Measurements from ENCODE around the gene MBD6. TPM values are rescaled to one million over a fixed set of nuclear protein-coding genes. Genes with fewer than 3 reads are reported as not detected.

MBD6 gene
- total and polyA plus RNA-seq, 2 of the 13 experiments (the other 11 are each of a cell fraction or from before 2014, with no cell fraction given), result 4.1 to 5.9 TPM

- TF ChIP-seq HNRNPUL1 (IDR thresholded peaks at IDR 0.05; ENCODE audit: low read depth, low read length), result no peak
- no peak for TF ChIP-seq NFYC (CRISPR knock-in tag; IDR thresholded peaks at IDR 0.05)
- TF ChIP-seq MZF1 (CRISPR knock-in tag; IDR thresholded peaks at IDR 0.05; ENCODE audit: borderline replicate concordance), result no peak
- TF ChIP-seq ZNF280B (CRISPR knock-in tag; IDR thresholded peaks at IDR 0.05; ENCODE audit: borderline replicate concordance), result no peak
- TF ChIP-seq, protein P1, sequence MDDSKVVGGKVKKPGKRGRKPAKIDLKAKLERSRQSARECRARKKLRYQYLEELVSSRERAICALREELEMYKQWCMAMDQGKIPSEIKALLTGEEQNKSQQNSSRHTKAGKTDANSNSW (CRISPR knock-in tag; IDR thresholded peaks at IDR 0.05; ENCODE audit: borderline replicate concordance), result no peak
- no peak for TF ChIP-seq SMAD9 (CRISPR knock-in tag; IDR thresholded peaks at IDR 0.05)
- no peak for TF ChIP-seq ZNF558 (CRISPR knock-in tag; IDR thresholded peaks at IDR 0.05; ENCODE audit: borderline replicate concordance)
These were observed 48.7 kb upstream of the MBD6 start (continued) for GRCh38 chr12:57473886-57474285.

GRCh38 chr12:57474430-57474829 lies 48.2 kb upstream of the MBD6 start:
- intact Hi-C loops (cut with micrococcal nuclease; ENCODE audit: unreplicated experiment) (no loop called here), in situ Hi-C loops (cut with HindIII; ENCODE audit: extremely low pct_ligation_motif_present, low pct_unique_long_range_greater_than_20kb) (no loop called here)
- Histone ChIP-seq H4K20me1 (ENCODE audit: insufficient read depth, low read length) (no peaks in the 10 kb centered on the region), H3K9me3 (ENCODE audit: low read length) (no peaks in the 10 kb centered on the region), H3K4me2 (ENCODE audit: low read depth, low read length) (no peak overlapping the region), H3K9ac (ENCODE audit: insufficient read depth, low read depth, low read length) (no peak overlapping the region), H3K36me3 (replicated peaks in 1 of 2; ENCODE audit: control insufficient read depth in 1 of 2, insufficient read depth in 2 of 2, low read length in 2 of 2) (no peaks in the 10 kb centered on the region), H3K4me1 (ENCODE audit: insufficient read depth, low read length) (peaks cover 58% of the 10 kb centered on the region), H3K27ac (ENCODE audit: extremely low read length, insufficient read depth, low read length) (no peak overlapping the region), H3K4me3 (replicated peaks in 1 of 3; ENCODE audit: insufficient read depth in 1 of 3, low read depth in 2 of 3, low read length in 3 of 3) (no peak overlapping the region), H2AFZ (ENCODE audit: low read length) (no peak overlapping the region), H3K27me3 (ENCODE audit: control insufficient read depth in 1 of 2, insufficient read depth in 2 of 2, low read length in 2 of 2) (peaks cover 8 to 65% of the 10 kb centered on the region in 2 experiments), H3K79me2 (ENCODE audit: insufficient read depth, low read length) (no peaks in the 10 kb centered on the region)
- BruUV-seq (replicated peaks), result no TSS peak
- TF ChIP-seq NAIF1 (CRISPR knock-in tag; IDR thresholded peaks at IDR 0.05; ENCODE audit: borderline replicate concordance) (no peak), RBAK (CRISPR knock-in tag; IDR thresholded peaks at IDR 0.05) (no peak), REL (CRISPR knock-in tag; conservative IDR thresholded peaks at IDR 0.05) (no peak), ZNF788 (CRISPR knock-in tag; IDR thresholded peaks at IDR 0.05; ENCODE audit: borderline replicate concordance) (no peak), HDAC1 (CRISPR knock-in tag; IDR thresholded peaks at IDR 0.05) (no peak), ZNF850 (CRISPR knock-in tag; conservative IDR thresholded peaks at IDR 0.05) (no peak), EHMT2 (IDR thresholded peaks at IDR 0.05; ENCODE audit: borderline replicate concordance, low read depth, low read length) (no peak), SOX13 (IDR thresholded peaks at IDR 0.05) (no peak), SOX13 (CRISPR knock-in tag; conservative IDR thresholded peaks at IDR 0.05 in 1 of 2, IDR thresholded peaks at IDR 0.05 in 1 of 2) (no peak)
- TF ChIP-seq, protein P2, sequence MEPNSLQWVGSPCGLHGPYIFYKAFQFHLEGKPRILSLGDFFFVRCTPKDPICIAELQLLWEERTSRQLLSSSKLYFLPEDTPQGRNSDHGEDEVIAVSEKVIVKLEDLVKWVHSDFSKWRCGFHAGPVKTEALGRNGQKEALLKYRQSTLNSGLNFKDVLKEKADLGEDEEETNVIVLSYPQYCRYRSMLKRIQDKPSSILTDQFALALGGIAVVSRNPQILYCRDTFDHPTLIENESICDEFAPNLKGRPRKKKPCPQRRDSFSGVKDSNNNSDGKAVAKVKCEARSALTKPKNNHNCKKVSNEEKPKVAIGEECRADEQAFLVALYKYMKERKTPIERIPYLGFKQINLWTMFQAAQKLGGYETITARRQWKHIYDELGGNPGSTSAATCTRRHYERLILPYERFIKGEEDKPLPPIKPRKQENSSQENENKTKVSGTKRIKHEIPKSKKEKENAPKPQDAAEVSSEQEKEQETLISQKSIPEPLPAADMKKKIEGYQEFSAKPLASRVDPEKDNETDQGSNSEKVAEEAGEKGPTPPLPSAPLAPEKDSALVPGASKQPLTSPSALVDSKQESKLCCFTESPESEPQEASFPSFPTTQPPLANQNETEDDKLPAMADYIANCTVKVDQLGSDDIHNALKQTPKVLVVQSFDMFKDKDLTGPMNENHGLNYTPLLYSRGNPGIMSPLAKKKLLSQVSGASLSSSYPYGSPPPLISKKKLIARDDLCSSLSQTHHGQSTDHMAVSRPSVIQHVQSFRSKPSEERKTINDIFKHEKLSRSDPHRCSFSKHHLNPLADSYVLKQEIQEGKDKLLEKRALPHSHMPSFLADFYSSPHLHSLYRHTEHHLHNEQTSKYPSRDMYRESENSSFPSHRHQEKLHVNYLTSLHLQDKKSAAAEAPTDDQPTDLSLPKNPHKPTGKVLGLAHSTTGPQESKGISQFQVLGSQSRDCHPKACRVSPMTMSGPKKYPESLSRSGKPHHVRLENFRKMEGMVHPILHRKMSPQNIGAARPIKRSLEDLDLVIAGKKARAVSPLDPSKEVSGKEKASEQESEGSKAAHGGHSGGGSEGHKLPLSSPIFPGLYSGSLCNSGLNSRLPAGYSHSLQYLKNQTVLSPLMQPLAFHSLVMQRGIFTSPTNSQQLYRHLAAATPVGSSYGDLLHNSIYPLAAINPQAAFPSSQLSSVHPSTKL (CRISPR knock-in tag; IDR thresholded peaks at IDR 0.05), result no peak
- CTCF ChIA-PET (ENCODE audit: low intra/inter-chr PET ratio, low total read pairs), result no interaction called here
- no peak for FAIRE-seq
- ATAC-seq, result no peak
- WGBS (ENCODE audit: low lambda C conversion rate), result 66% methylated on average over 8 of the region's 8 CpGs
- DNase-seq (ENCODE audit: low spot score), result no peak
- POLR2A ChIA-PET, result interaction anchor here (2.0 kb wide), 1 partner anchor 13 kb away, joined by 4 read pairs; the partner anchor contains the start of gene MARS1

All from HepG2 (cell line).